Activated CD8-positive, alpha-beta memory T cell treated with anti-CD3 and anti-CD28 coated beads for 4 hours (primary cell): Measurements from ENCODE around the gene LUC7L2.
"Not testable (repeated sequence)": the region's sequence is repeated elsewhere in the genome, so short reads cannot be mapped to it uniquely, and the experiment has no call there.

Source experiments
- DNase-seq, 2 donors: peaks; one replicate each; pipeline ENCODE4 v3.0.0-alpha.2; 2020; ENCODE audit warnings: low read depth in 2 of 2

Gene LUC7L2

GRCh38 chr7:139359366-139360209 is at the start of gene LUC7L2:
Gene LUC7L2 (plus strand): TSS chr7:139359894. CDS start chr7:139360262, 368 bp downstream.
- peak; percentile 99 for DNase-seq

GRCh38 chr7:139317939-139318505 is 41.7 kb upstream of the LUC7L2 start:
- no peak for DNase-seq

GRCh38 chr7:139321071-139321745 is 38.5 kb upstream of the LUC7L2 start:
- DNase-seq = no peak

- DNase-seq = not testable (repeated sequence)
Measured at GRCh38 chr7:139324709-139325108, 35.0 kb upstream of the LUC7L2 start.

- no peak for DNase-seq
Measured at GRCh38 chr7:139328375-139328774, 31.3 kb upstream of the LUC7L2 start.

- DNase-seq = no peak
Measured at GRCh38 chr7:139329119-139329518, 30.6 kb upstream of the LUC7L2 start.

GRCh38 chr7:139330333-139331030 is 29.2 kb upstream of the LUC7L2 start:
- no peak for DNase-seq

- no peak for DNase-seq
Measured at GRCh38 chr7:139332697-139333359, 26.9 kb upstream of the LUC7L2 start.

GRCh38 chr7:139333443-139333842 is 26.3 kb upstream of the LUC7L2 start:
- not testable (repeated sequence) for DNase-seq

- no peak for DNase-seq
Measured at GRCh38 chr7:139334399-139335150, 25.1 kb upstream of the LUC7L2 start.

- DNase-seq = no peak
Measured at GRCh38 chr7:139339025-139339424, 20.7 kb upstream of the LUC7L2 start.

- no peak for DNase-seq
Measured at GRCh38 chr7:139339698-139340036, 20.0 kb upstream of the LUC7L2 start.

GRCh38 chr7:139340037-139340807 is 19.5 kb upstream of the LUC7L2 start:
- peak; percentile 97 to 99 for DNase-seq

GRCh38 chr7:139340808-139341057 is 19.0 kb upstream of the LUC7L2 start:
- no peak for DNase-seq

GRCh38 chr7:139341058-139341775 is 18.5 kb upstream of the LUC7L2 start, which contains the start of gene FMC1:
Gene FMC1 (plus strand): TSS chr7:139341337. CDS start chr7:139341385, 48 bp downstream.
- DNase-seq = peak; percentile 56 to 73

GRCh38 chr7:139341776-139342226 is 17.9 kb upstream of the LUC7L2 start:
- no peak for DNase-seq

GRCh38 chr7:139345042-139345441 is 14.7 kb upstream of the LUC7L2 start:
- no peak for DNase-seq

- no peak for DNase-seq
Measured at GRCh38 chr7:139351027-139351426, 8.7 kb upstream of the LUC7L2 start.

GRCh38 chr7:139354729-139355128 is 5.0 kb upstream of the LUC7L2 start:
- no peak for DNase-seq

GRCh38 chr7:139355320-139355719 is 4.4 kb upstream of the LUC7L2 start:
- DNase-seq = no peak
